Activated naive CD4-positive, alpha-beta T cell treated with anti-CD3 and anti-CD28 coated beads, Interleukin-2, amount 50 U/mL, for 24 hours (primary cell): ENCODE results near the gene ARTN.

ENCODE experiments used
- H3K27ac Mint-ChIP-seq: one replicate; pipeline ENCODE4 v1.8.0; 2021; ENCODE audit warnings: mild to moderate bottlenecking, mixed read lengths
- H3K27me3 Mint-ChIP-seq: one replicate; pipeline ENCODE4 v1.8.0; 2021; ENCODE audit warnings: mixed read lengths
- H3K36me3 Mint-ChIP-seq: one replicate; pipeline ENCODE4 v1.8.0; 2021; ENCODE audit warnings: mixed read lengths
- H3K4me1 Mint-ChIP-seq: one replicate; pipeline ENCODE4 v1.8.0; 2021; ENCODE audit warnings: mixed read lengths
- H3K4me3 Mint-ChIP-seq: one replicate; pipeline ENCODE4 v1.8.0; 2021; ENCODE audit warnings: mild to moderate bottlenecking, mixed read lengths
- H3K9me3 Mint-ChIP-seq: one replicate; pipeline ENCODE4 v1.8.0; 2021; ENCODE audit warnings: mixed read lengths

The ARTN gene

GRCh38 chr1:43981135-43981491 lies 47.5 kb downstream of the ARTN start:
- Mint-ChIP-seq H3K27ac (no peak overlapping the region), H3K36me3 (peaks cover 17% of the 10 kb centered on the region), H3K4me3 (no peak overlapping the region), H3K4me1 (peaks cover 30% of the 10 kb centered on the region), H3K27me3 (peaks cover 2% of the 10 kb centered on the region), H3K9me3 (no peaks in the 10 kb centered on the region)

DNA sequence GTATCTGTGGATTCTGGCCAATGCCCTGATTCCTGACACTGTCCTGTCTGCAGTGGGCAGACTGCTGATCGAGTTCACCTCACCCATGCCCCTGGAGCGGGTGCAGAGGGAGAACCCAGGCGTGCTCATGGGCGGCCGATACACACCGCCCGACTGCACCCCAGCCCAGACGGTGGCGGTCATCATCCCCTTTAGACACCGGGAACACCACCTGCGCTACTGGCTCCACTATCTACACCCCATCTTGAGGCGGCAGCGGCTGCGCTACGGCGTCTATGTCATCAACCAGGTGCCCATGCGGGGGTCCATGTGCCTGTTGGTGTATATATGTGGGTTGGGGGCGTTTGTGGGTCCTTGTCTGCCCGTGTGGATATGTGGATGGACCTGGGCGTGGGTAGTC lies 48.0 kb downstream of the ARTN start:
- no peaks in the 10 kb centered on the region for H3K9me3 Mint-ChIP-seq
- peaks cover 25% of the 10 kb centered on the region for H3K4me1 Mint-ChIP-seq
- peaks cover 16% of the 10 kb centered on the region for H3K36me3 Mint-ChIP-seq
- peaks cover 2% of the 10 kb centered on the region for H3K27me3 Mint-ChIP-seq
- H3K4me3 Mint-ChIP-seq, result no peak overlapping the region
- no peak overlapping the region for H3K27ac Mint-ChIP-seq

- Mint-ChIP-seq H3K4me3 (no peak overlapping the region), H3K27ac (no peak overlapping the region), H3K9me3 (no peaks in the 10 kb centered on the region)
These were observed 48.6 kb downstream of the ARTN start for GRCh38 chr1:43982241-43982640.

DNA sequence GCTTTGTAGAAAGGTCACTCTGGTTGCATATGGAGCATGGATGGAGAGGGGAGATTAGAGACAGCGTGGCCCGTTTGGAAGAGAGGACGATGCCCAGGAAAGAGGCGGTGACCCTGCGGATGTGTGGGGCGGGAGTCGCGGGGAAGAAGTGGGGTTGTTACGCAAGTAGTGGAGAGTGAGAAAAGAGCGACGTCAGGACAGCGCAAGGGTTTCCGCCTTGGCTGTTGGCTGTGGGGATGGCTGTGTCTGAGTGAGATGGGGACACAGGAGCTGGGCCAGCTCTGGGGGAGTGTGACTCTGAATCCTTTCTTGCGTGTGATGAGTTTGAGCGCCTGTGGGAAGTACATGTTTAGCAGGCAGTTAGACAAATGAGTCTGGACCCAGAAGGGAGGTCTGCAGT lies 49.2 kb downstream of the ARTN start:
- Mint-ChIP-seq H3K27ac (no peak overlapping the region), H3K4me3 (no peak overlapping the region), H3K4me1 (peaks cover 13% of the 10 kb centered on the region), H3K36me3 (peaks cover 6% of the 10 kb centered on the region), H3K9me3 (no peaks in the 10 kb centered on the region), H3K27me3 (peaks cover 2% of the 10 kb centered on the region)

More at GRCh38 chr1:43982241-43982640, 48.6 kb downstream of the ARTN start:
- Mint-ChIP-seq H3K27me3 (peaks cover 2% of the 10 kb centered on the region), H3K36me3 (peaks cover 10% of the 10 kb centered on the region), H3K4me1 (peaks cover 19% of the 10 kb centered on the region)

- no peak overlapping the region for H3K27ac Mint-ChIP-seq
- no peak overlapping the region for H3K4me3 Mint-ChIP-seq
- H3K4me1 Mint-ChIP-seq, result peaks cover 7% of the 10 kb centered on the region
- peaks cover 2% of the 10 kb centered on the region for H3K27me3 Mint-ChIP-seq
- H3K9me3 Mint-ChIP-seq, result no peaks in the 10 kb centered on the region
- H3K36me3 Mint-ChIP-seq, result peaks cover 2% of the 10 kb centered on the region
These were observed 49.8 kb downstream of the ARTN start for GRCh38 chr1:43983253-43983899.

- Mint-ChIP-seq H3K4me3 (no peak overlapping the region), H3K4me1 (peaks cover 2% of the 10 kb centered on the region), H3K9me3 (no peaks in the 10 kb centered on the region), H3K27me3 (peaks cover 1% of the 10 kb centered on the region), H3K27ac (no peak overlapping the region), H3K36me3 (no peaks in the 10 kb centered on the region)
These were observed 51.3 kb downstream of the ARTN start for GRCh38 chr1:43984855-43985254.

GRCh38 chr1:43985984-43986595 lies 52.5 kb downstream of the ARTN start:
- H3K27ac Mint-ChIP-seq, result no peak overlapping the region
- H3K4me3 Mint-ChIP-seq, result no peak overlapping the region
- H3K36me3 Mint-ChIP-seq, result no peaks in the 10 kb centered on the region
- H3K27me3 Mint-ChIP-seq, result no peaks in the 10 kb centered on the region
- H3K9me3 Mint-ChIP-seq, result no peaks in the 10 kb centered on the region
- no peaks in the 10 kb centered on the region for H3K4me1 Mint-ChIP-seq

GRCh38 chr1:43986712-43987111 lies 53.1 kb downstream of the ARTN start:
- H3K4me1 Mint-ChIP-seq, result no peaks in the 10 kb centered on the region
- H3K27me3 Mint-ChIP-seq, result no peaks in the 10 kb centered on the region
- no peaks in the 10 kb centered on the region for H3K9me3 Mint-ChIP-seq
- no peak overlapping the region for H3K27ac Mint-ChIP-seq
- no peaks in the 10 kb centered on the region for H3K36me3 Mint-ChIP-seq
- no peak overlapping the region for H3K4me3 Mint-ChIP-seq
